Measurements from ENCODE around the gene ZNF662.

DNA sequence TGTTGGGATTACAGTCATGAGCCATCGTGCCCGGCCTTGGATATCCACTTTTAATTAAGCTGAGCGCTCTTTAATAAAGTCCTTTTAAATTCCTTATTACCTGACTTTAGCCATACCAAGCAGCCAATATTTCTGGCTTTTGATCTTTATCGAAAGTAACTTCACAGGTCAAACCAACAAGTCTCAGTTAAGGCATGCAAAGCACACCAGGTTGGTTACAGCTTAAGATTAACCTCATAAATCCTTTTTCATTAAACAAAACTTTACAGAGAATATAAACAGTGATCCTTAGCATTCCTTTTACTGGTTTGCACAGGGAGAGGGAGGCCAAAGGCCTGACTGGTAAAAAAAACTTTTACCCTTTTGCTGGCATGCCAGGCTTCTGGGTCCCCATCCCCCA, 17.7 kb downstream of the ZNF662 start:
- TF ChIP-seq POLR2AphosphoS5 (IDR thresholded peaks at IDR 0.05), result no peak
- TF ChIP-seq, protein P1, sequence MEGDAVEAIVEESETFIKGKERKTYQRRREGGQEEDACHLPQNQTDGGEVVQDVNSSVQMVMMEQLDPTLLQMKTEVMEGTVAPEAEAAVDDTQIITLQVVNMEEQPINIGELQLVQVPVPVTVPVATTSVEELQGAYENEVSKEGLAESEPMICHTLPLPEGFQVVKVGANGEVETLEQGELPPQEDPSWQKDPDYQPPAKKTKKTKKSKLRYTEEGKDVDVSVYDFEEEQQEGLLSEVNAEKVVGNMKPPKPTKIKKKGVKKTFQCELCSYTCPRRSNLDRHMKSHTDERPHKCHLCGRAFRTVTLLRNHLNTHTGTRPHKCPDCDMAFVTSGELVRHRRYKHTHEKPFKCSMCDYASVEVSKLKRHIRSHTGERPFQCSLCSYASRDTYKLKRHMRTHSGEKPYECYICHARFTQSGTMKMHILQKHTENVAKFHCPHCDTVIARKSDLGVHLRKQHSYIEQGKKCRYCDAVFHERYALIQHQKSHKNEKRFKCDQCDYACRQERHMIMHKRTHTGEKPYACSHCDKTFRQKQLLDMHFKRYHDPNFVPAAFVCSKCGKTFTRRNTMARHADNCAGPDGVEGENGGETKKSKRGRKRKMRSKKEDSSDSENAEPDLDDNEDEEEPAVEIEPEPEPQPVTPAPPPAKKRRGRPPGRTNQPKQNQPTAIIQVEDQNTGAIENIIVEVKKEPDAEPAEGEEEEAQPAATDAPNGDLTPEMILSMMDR (IDR thresholded peaks at IDR 0.05), result no peak
- TF ChIP-seq POLR2A (IDR thresholded peaks at IDR 0.05), result no peak

Measured in stomach (tissue), 4 donors.